ENCODE measurements around the gene C1QL4. TPM values are rescaled to one million over a fixed set of nuclear protein-coding genes. Genes with fewer than 3 reads are reported as not detected.

C1QL4 gene
- total RNA-seq, 1 donor from 2014 or later: 0.20 TPM

- peak within 1 kb of the TSS; percentile 67 for H3K4me3 Mint-ChIP-seq
- peaks cover 65% of the 10 kb centered on the region for H3K27me3 Mint-ChIP-seq (ENCODE audit: low read depth)
- no peaks in the 10 kb centered on the region for H3K9me3 Mint-ChIP-seq
These were observed 9.8 kb upstream of the C1QL4 start, which contains the start of gene DNAJC22 for GRCh38 chr12:49346659-49347310. Gene DNAJC22, plus strand, starts transcription at chr12:49346888. Its CDS starts 1,985 bp downstream, at chr12:49348873.

DNA sequence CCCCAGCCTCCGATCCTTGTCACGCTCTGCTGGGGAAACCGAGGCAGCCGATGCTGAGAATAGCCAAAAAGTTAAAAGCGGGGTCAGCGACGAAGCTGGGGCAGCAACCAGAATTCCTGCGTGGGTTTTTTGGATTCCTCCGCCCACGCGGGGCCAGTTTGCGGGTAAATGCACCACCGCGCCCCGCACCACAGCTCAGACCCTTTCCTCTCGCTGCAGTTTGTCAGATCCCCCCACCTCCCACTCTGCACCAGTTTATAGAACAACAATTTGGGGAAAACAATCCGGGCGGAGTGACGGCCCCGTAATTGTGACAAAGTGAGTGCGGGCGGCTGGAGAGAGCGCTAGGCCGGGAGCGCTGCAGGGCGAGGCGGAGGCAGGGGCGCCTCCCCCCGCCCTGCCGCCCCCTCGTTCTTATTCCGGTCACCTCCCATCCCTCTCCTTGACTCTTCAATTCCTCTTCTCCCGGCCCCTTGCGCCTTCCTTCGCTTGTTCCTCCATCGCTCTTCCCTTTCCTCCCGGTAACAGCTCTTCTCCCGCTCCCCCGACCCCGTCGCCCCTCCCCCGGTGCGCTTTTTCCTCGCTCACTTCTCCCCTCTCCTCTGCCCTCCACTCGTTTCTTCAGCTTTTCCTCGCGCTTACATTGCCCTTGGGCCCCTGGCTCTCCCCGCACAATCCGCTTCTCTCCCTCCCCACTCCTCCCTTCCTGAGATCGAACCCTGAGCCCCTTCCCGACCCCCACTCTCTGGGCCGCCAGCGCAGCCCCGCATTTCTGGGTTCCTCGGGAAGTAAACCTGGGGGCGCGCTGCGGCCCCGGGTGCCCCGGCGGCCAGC, 9.1 kb upstream of the C1QL4 start:
- Mint-ChIP-seq H3K36me3 (peaks cover 2% of the 10 kb centered on the region), H3K27ac (no peak overlapping the region), H3K4me1 (peaks cover 40% of the 10 kb centered on the region), H3K4me3 (peak overlapping the region; percentile 67), H3K9me3 (no peaks in the 10 kb centered on the region), H3K27me3 (ENCODE audit: low read depth) (peaks cover 72% of the 10 kb centered on the region)
- TF ChIP-seq, protein P1, sequence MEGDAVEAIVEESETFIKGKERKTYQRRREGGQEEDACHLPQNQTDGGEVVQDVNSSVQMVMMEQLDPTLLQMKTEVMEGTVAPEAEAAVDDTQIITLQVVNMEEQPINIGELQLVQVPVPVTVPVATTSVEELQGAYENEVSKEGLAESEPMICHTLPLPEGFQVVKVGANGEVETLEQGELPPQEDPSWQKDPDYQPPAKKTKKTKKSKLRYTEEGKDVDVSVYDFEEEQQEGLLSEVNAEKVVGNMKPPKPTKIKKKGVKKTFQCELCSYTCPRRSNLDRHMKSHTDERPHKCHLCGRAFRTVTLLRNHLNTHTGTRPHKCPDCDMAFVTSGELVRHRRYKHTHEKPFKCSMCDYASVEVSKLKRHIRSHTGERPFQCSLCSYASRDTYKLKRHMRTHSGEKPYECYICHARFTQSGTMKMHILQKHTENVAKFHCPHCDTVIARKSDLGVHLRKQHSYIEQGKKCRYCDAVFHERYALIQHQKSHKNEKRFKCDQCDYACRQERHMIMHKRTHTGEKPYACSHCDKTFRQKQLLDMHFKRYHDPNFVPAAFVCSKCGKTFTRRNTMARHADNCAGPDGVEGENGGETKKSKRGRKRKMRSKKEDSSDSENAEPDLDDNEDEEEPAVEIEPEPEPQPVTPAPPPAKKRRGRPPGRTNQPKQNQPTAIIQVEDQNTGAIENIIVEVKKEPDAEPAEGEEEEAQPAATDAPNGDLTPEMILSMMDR (IDR thresholded peaks at IDR 0.05; ENCODE audit: unreplicated experiment): no peak
- no peak for DNase-seq (ENCODE audit: low spot score in 2 of 2, unreplicated experiment in 2 of 2)

More at GRCh38 chr12:49346659-49347310, 9.8 kb upstream of the C1QL4 start, which contains the start of gene DNAJC22:
- TF ChIP-seq, protein P1 (IDR thresholded peaks at IDR 0.05; ENCODE audit: unreplicated experiment): no peak
- no peak within 1 kb of the TSS for H3K27ac Mint-ChIP-seq
- H3K36me3 Mint-ChIP-seq: peaks cover 3% of the 10 kb centered on the region
- peaks cover 40% of the 10 kb centered on the region for H3K4me1 Mint-ChIP-seq
- DNase-seq (ENCODE audit: low spot score in 2 of 2, unreplicated experiment in 2 of 2): peak in 1 of 2 experiments; percentile 46

GRCh38 chr12:49345051-49345824, 8.2 kb upstream of the C1QL4 start:
- H3K27ac Mint-ChIP-seq: no peak overlapping the region
- H3K36me3 Mint-ChIP-seq: no peaks in the 10 kb centered on the region
- H3K4me1 Mint-ChIP-seq: peaks cover 44% of the 10 kb centered on the region
- peak in 1 of 2 experiments; percentile 56 for DNase-seq (ENCODE audit: low spot score in 2 of 2, unreplicated experiment in 2 of 2)
- H3K9me3 Mint-ChIP-seq: no peaks in the 10 kb centered on the region
- H3K4me3 Mint-ChIP-seq: peak overlapping the region; percentile 67
- TF ChIP-seq, protein P1 (IDR thresholded peaks at IDR 0.05; ENCODE audit: unreplicated experiment): no peak
- peaks cover 80% of the 10 kb centered on the region for H3K27me3 Mint-ChIP-seq (ENCODE audit: low read depth)

- no peaks in the 10 kb centered on the region for H3K9me3 Mint-ChIP-seq
- no peak overlapping the region for H3K27ac Mint-ChIP-seq
- no peak overlapping the region for H3K4me3 Mint-ChIP-seq
- H3K36me3 Mint-ChIP-seq: no peaks in the 10 kb centered on the region
- peaks cover 46% of the 10 kb centered on the region for H3K4me1 Mint-ChIP-seq
- TF ChIP-seq, protein P1 (IDR thresholded peaks at IDR 0.05; ENCODE audit: unreplicated experiment): no peak
- peaks cover 87% of the 10 kb centered on the region for H3K27me3 Mint-ChIP-seq (ENCODE audit: low read depth)
- DNase-seq (ENCODE audit: low spot score in 2 of 2, unreplicated experiment in 2 of 2): no peak
These were observed 7.6 kb upstream of the C1QL4 start for GRCh38 chr12:49344486-49345050.
